ENCODE data around the gene PASK.
A peak's percentile ranks its signal among the peaks of the same experiment; 100 is the strongest.

Gene PASK

GRCh38 chr2:241070811-241071676, 78.2 kb downstream of the PASK start:
- Histone ChIP-seq H4K91ac (ENCODE audit: low read depth, low read length, poor library complexity) (no peak overlapping the region), H3K23ac (ENCODE audit: low read depth, low read length, poor library complexity) (peak overlapping the region; percentile 20), H2BK120ac (ENCODE audit: low read depth, low read length) (no peak overlapping the region), H2BK5ac (ENCODE audit: low read length) (peak overlapping the region; percentile 39), H3K4me1 (ENCODE audit: control insufficient read depth in 2 of 2, insufficient read depth in 1 of 2, low read depth in 1 of 2, low read length in 2 of 2) (peaks cover 6% of the 10 kb centered on the region in 2 donors), H2AFZ (ENCODE audit: low read length) (peak overlapping the region; percentile 48), H2BK12ac (ENCODE audit: low read length) (peak overlapping the region; percentile 41), H3K27me3 (ENCODE audit: control insufficient read depth in 3 of 3, insufficient read depth in 3 of 3, low read depth in 1 of 3, low read length in 3 of 3) (peaks cover 0 to 32% (median 2%) of the 10 kb centered on the region in 3 experiments), H3K79me1 (ENCODE audit: low read depth, low read length) (peaks cover 4% of the 10 kb centered on the region), H3K4me3 (ENCODE audit: low read length in 2 of 2) (peak overlapping the region in 1 of 2 donors; percentile 41), H2AK5ac (ENCODE audit: low read depth, low read length) (no peak overlapping the region), H3K9me3 (replicated peaks in 1 of 2; ENCODE audit: control insufficient read depth in 2 of 2, insufficient read depth in 1 of 2, low read depth in 1 of 2, low read length in 2 of 2) (no peaks in the 10 kb centered on the region), H3K18ac (ENCODE audit: low read length) (peak overlapping the region; percentile 8), H3K9ac (ENCODE audit: low read depth, low read length, poor library complexity) (peak overlapping the region; percentile 60), H3K36me3 (replicated peaks in 1 of 2; ENCODE audit: control insufficient read depth in 2 of 2, insufficient read depth in 2 of 2, low read length in 2 of 2) (no peaks in the 10 kb centered on the region), H4K8ac (ENCODE audit: low read depth, low read length) (no peak overlapping the region), H3K4me2 (ENCODE audit: insufficient read depth, low read length, poor library complexity, severe bottlenecking) (no peak overlapping the region), H3K4ac (ENCODE audit: low read length) (peak overlapping the region; percentile 37), H2BK15ac (ENCODE audit: low read length) (no peak overlapping the region), H3K27ac (replicated peaks; ENCODE audit: low read length) (no peak overlapping the region), H3K14ac (ENCODE audit: low read length) (peak overlapping the region; percentile 99)
- DNase-seq (ENCODE audit: low spot score), result no peak
- no CpG with 5 or more reads among the region's 31 CpGs for WGBS, 2 donors (ENCODE audit: extremely low coverage in 2 of 2, insufficient read length in 2 of 2, insufficient replicate concordance in 1 of 2)

GRCh38 chr2:241070361-241070760, 78.9 kb downstream of the PASK start:
- H3K27ac ChIP-seq (replicated peaks; ENCODE audit: low read length), result no peak overlapping the region
- peaks cover 4% of the 10 kb centered on the region for H3K79me1 ChIP-seq (ENCODE audit: low read depth, low read length)
- peaks cover 6% of the 10 kb centered on the region in 2 donors for H3K4me1 ChIP-seq (ENCODE audit: control insufficient read depth in 2 of 2, insufficient read depth in 1 of 2, low read depth in 1 of 2, low read length in 2 of 2)
- no peak overlapping the region for H3K4me2 ChIP-seq (ENCODE audit: insufficient read depth, low read length, poor library complexity, severe bottlenecking)
- H3K4me3 ChIP-seq (ENCODE audit: low read length in 2 of 2), result no peak overlapping the region
- WGBS, 2 donors (ENCODE audit: extremely low coverage in 2 of 2, insufficient read length in 2 of 2, insufficient replicate concordance in 1 of 2), result no CpG with 5 or more reads among the region's 13 CpGs
- H3K9ac ChIP-seq (ENCODE audit: low read depth, low read length, poor library complexity), result no peak overlapping the region
- peak overlapping the region; percentile 48 for H2AFZ ChIP-seq (ENCODE audit: low read length)
- H3K9me3 ChIP-seq (replicated peaks in 1 of 2; ENCODE audit: control insufficient read depth in 2 of 2, insufficient read depth in 1 of 2, low read depth in 1 of 2, low read length in 2 of 2), result no peaks in the 10 kb centered on the region
- no peak overlapping the region for H3K23ac ChIP-seq (ENCODE audit: low read depth, low read length, poor library complexity)
- H2BK120ac ChIP-seq (ENCODE audit: low read depth, low read length), result no peak overlapping the region
- H3K27me3 ChIP-seq (ENCODE audit: control insufficient read depth in 3 of 3, insufficient read depth in 3 of 3, low read depth in 1 of 3, low read length in 3 of 3), result peaks cover 0 to 37% (median 2%) of the 10 kb centered on the region in 3 experiments
- H4K8ac ChIP-seq (ENCODE audit: low read depth, low read length), result no peak overlapping the region
- H4K91ac ChIP-seq (ENCODE audit: low read depth, low read length, poor library complexity), result no peak overlapping the region
- no peak overlapping the region for H2BK5ac ChIP-seq (ENCODE audit: low read length)
- H2BK12ac ChIP-seq (ENCODE audit: low read length), result no peak overlapping the region
- no peak overlapping the region for H3K4ac ChIP-seq (ENCODE audit: low read length)
- H3K36me3 ChIP-seq (replicated peaks in 1 of 2; ENCODE audit: control insufficient read depth in 2 of 2, insufficient read depth in 2 of 2, low read length in 2 of 2), result no peaks in the 10 kb centered on the region
- H3K14ac ChIP-seq (ENCODE audit: low read length), result no peak overlapping the region
- H3K18ac ChIP-seq (ENCODE audit: low read length), result no peak overlapping the region
- DNase-seq (ENCODE audit: low spot score), result no peak
- no peak overlapping the region for H2BK15ac ChIP-seq (ENCODE audit: low read length)
- no peak overlapping the region for H2AK5ac ChIP-seq (ENCODE audit: low read depth, low read length)

- Histone ChIP-seq H3K9me3 (replicated peaks in 1 of 2; ENCODE audit: control insufficient read depth in 2 of 2, insufficient read depth in 1 of 2, low read depth in 1 of 2, low read length in 2 of 2) (no peaks in the 10 kb centered on the region), H3K14ac (ENCODE audit: low read length) (no peak overlapping the region), H3K4me3 (ENCODE audit: low read length in 2 of 2) (no peak overlapping the region), H2AFZ (ENCODE audit: low read length) (peak overlapping the region; percentile 48), H3K4me2 (ENCODE audit: insufficient read depth, low read length, poor library complexity, severe bottlenecking) (peak overlapping the region; percentile 11), H3K4ac (ENCODE audit: low read length) (no peak overlapping the region), H3K18ac (ENCODE audit: low read length) (no peak overlapping the region), H2BK5ac (ENCODE audit: low read length) (no peak overlapping the region), H3K23ac (ENCODE audit: low read depth, low read length, poor library complexity) (no peak overlapping the region), H3K36me3 (replicated peaks in 1 of 2; ENCODE audit: control insufficient read depth in 2 of 2, insufficient read depth in 2 of 2, low read length in 2 of 2) (no peaks in the 10 kb centered on the region), H2BK15ac (ENCODE audit: low read length) (peak overlapping the region; percentile 75), H3K4me1 (ENCODE audit: control insufficient read depth in 2 of 2, insufficient read depth in 1 of 2, low read depth in 1 of 2, low read length in 2 of 2) (peaks cover 6% of the 10 kb centered on the region in 2 donors), H3K27ac (replicated peaks; ENCODE audit: low read length) (no peak overlapping the region), H2BK12ac (ENCODE audit: low read length) (no peak overlapping the region), H3K27me3 (ENCODE audit: control insufficient read depth in 3 of 3, insufficient read depth in 3 of 3, low read depth in 1 of 3, low read length in 3 of 3) (peaks cover 0 to 42% (median 2%) of the 10 kb centered on the region in 3 experiments), H2BK120ac (ENCODE audit: low read depth, low read length) (no peak overlapping the region), H3K9ac (ENCODE audit: low read depth, low read length, poor library complexity) (peak overlapping the region; percentile 21), H3K79me1 (ENCODE audit: low read depth, low read length) (peaks cover 4% of the 10 kb centered on the region), H4K8ac (ENCODE audit: low read depth, low read length) (no peak overlapping the region), H4K91ac (ENCODE audit: low read depth, low read length, poor library complexity) (no peak overlapping the region), H2AK5ac (ENCODE audit: low read depth, low read length) (peak overlapping the region; percentile 70)
- no CpG with 5 or more reads among the region's 26 CpGs for WGBS, 2 donors (ENCODE audit: extremely low coverage in 2 of 2, insufficient read length in 2 of 2, insufficient replicate concordance in 1 of 2)
- DNase-seq (ENCODE audit: low spot score), result no peak
Measured at GRCh38 chr2:241069821-241070281, 79.4 kb downstream of the PASK start.
